Ishikawa (cell line): Measurements from ENCODE around the gene ROCK1.

Experiments
- CEBPB ChIP-seq: IDR thresholded peaks from 2 replicates; pipeline ENCODE4 v1.6.1; 2012
- CREB1 ChIP-seq: IDR thresholded peaks from 2 replicates; pipeline ENCODE4 v1.6.1; 2012; ENCODE audit warnings: low read depth
- TF ChIP-seq, protein P1 (sequence below): IDR thresholded peaks from 2 replicates; pipeline ENCODE4 v1.6.1; 2012

DNA sequence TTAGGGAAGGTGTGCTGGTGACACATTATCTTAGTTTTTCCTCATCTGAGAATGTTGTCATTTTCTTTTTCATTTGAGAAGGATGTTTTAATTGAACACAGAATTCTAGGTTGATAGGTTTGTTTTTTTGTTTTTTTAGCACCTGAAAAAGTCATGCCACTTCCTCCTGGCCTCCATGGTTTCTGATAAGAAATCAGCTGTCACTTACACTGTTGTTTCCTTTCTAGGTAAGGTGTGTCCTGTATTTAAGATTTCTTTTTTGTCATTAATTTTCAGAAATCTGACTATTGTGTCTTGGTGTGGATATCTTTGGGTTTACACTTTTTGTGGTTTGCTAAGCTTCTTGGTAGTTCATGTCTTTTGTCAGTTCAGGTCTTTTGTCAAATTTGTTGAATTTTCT, 99.3 kb downstream of the ROCK1 start:
- TF ChIP-seq, protein P1, sequence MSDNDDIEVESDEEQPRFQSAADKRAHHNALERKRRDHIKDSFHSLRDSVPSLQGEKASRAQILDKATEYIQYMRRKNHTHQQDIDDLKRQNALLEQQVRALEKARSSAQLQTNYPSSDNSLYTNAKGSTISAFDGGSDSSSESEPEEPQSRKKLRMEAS: no peak
- TF ChIP-seq CREB1 (no peak), CEBPB (no peak)
